ENCODE results near the gene DDIT4L. TPM values are rescaled to one million over a fixed set of nuclear protein-coding genes. Genes with fewer than 3 reads are reported as not detected.
"Not testable (repeated sequence)": the region's sequence is repeated elsewhere in the genome, so short reads cannot be mapped to it uniquely, and the experiment has no call there.

DDIT4L gene
- total RNA-seq, 1 experiment from 2014 or later: 7.0 TPM

DNA sequence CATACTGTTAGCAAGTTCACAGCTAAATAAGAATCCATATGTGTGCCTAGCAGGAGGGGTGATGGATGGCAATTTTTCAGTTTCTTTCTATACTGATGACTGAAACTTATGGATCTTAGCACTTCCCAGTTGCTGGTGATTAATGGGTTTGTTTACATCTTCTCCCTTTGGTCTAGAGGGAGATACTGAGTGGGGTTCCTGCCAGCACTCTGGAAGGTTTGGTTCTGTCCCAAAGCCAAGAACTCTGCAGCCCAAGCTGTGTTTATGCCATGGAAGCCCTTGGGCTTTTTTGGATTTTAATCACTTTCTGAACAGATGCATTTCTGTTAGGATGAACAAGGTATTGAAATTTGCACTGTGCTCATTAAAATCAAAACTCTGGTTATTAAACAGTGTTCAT is 43.5 kb downstream of the DDIT4L start:
- Histone ChIP-seq H3K79me2 (ENCODE audit: insufficient read depth, low read length) (no peaks in the 10 kb centered on the region), H3K4me1 (ENCODE audit: control insufficient read depth in 1 of 2, insufficient read depth in 2 of 2, low read length in 2 of 2) (no peaks in the 10 kb centered on the region), H3K9me3 (ENCODE audit: control insufficient read depth in 1 of 2, insufficient read depth in 1 of 2, low read depth in 1 of 2, low read length in 2 of 2) (no peaks in the 10 kb centered on the region), H3K9me2 (ENCODE audit: insufficient read depth) (no peaks in the 10 kb centered on the region), H3K4me3 (replicated peaks in 1 of 2; ENCODE audit: low read depth in 1 of 2, low read length in 2 of 2) (no peak overlapping the region), H2AFZ (ENCODE audit: low read depth, low read length, poor library complexity, severe bottlenecking) (no peak overlapping the region), H3K27me3 (ENCODE audit: insufficient read depth, low read length) (no peaks in the 10 kb centered on the region), H3K27ac (ENCODE audit: low read depth, low read length) (no peak overlapping the region), H4K20me1 (ENCODE audit: insufficient read depth) (no peaks in the 10 kb centered on the region), H3K4me2 (ENCODE audit: low read length) (no peak overlapping the region), H3K36me3 (ENCODE audit: control insufficient read depth in 1 of 2, insufficient read depth in 2 of 2, low read length in 2 of 2) (no peaks in the 10 kb centered on the region), H3K9ac (ENCODE audit: low read length) (no peak overlapping the region)
- ChIA-PET CTCF (no interaction called here), POLR2A (no interaction called here), RAD21 (ENCODE audit: low non-redundant PET in 1 of 2, low total read pairs in 2 of 2, uncharacterized antibody in 2 of 2, unreplicated experiment in 2 of 2) (no interaction called here)
- DNase-seq (ENCODE audit: low read depth, low spot score) (no peak), ATAC-seq (no peak)
- BruUV-seq (replicated peaks): no TSS peak
- intact Hi-C loops (cut with micrococcal nuclease): no loop called here
- TF ChIP-seq REST (IDR thresholded peaks at IDR 0.05; ENCODE audit: low read depth): no peak
- TF ChIP-seq, protein P1, sequence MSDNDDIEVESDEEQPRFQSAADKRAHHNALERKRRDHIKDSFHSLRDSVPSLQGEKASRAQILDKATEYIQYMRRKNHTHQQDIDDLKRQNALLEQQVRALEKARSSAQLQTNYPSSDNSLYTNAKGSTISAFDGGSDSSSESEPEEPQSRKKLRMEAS (IDR thresholded peaks at IDR 0.05): no peak
- TF ChIP-seq POLR2A (IDR thresholded peaks at IDR 0.05; ENCODE audit: borderline replicate concordance, extremely low read depth, insufficient read depth, insufficient read length): no peak
- no peak for TF ChIP-seq CEBPB (IDR thresholded peaks at IDR 0.05; ENCODE audit: low read depth)
- no peak for TF ChIP-seq CTCF (IDR thresholded peaks at IDR 0.05 in 2 of 3, conservative IDR thresholded peaks at IDR 0.05 in 1 of 3; ENCODE audit: borderline replicate concordance in 1 of 3, insufficient read depth in 1 of 3, low read depth in 2 of 3, low read length in 2 of 3)
- TF ChIP-seq EGR1 (IDR thresholded peaks at IDR 0.05; ENCODE audit: low read depth): no peak
- no peak for TF ChIP-seq RAD21 (IDR thresholded peaks at IDR 0.05; ENCODE audit: low read depth)
- TF ChIP-seq YY1 (IDR thresholded peaks at IDR 0.05; ENCODE audit: extremely low read depth, insufficient replicate concordance, low read depth, low read length): no peak
- TF ChIP-seq, protein P2, sequence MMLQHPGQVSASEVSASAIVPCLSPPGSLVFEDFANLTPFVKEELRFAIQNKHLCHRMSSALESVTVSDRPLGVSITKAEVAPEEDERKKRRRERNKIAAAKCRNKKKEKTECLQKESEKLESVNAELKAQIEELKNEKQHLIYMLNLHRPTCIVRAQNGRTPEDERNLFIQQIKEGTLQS (IDR thresholded peaks at IDR 0.05): no peak
- no peak for TF ChIP-seq SIN3A (IDR thresholded peaks at IDR 0.05; ENCODE audit: low read depth)
- TF ChIP-seq SRF (IDR thresholded peaks at IDR 0.05; ENCODE audit: low read depth): no peak
- TF ChIP-seq EZH2phosphoT487 (IDR thresholded peaks at IDR 0.05; ENCODE audit: borderline replicate concordance): no peak
- TF ChIP-seq ZFX (IDR thresholded peaks at IDR 0.05): no peak

DNA sequence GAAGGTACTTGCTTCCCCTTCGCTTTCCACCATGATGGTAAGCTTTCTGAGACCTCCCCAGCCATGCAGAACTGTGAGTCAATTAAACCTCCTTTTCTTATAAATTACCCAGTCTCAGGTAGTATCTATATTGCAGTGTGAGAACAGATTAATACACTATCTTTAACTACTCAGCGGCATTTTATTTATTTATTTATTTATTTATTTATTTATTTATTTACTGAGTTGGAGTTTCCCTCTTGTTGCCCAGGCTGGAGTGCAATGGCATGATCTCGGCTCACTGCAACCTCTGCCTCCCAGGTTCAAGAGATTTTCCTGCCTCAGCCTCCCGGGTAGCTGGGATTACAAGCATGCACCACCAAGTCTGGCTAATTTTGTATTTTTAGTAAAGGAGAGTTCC is 52.9 kb downstream of the DDIT4L start:
- POLR2A ChIA-PET; H3K9me3 ChIP-seq (ENCODE audit: control insufficient read depth in 1 of 2, insufficient read depth in 1 of 2, low read depth in 1 of 2, low read length in 2 of 2); intact Hi-C loops (cut with micrococcal nuclease); H3K9ac ChIP-seq (ENCODE audit: low read length); H3K4me2 ChIP-seq (ENCODE audit: low read length); H4K20me1 ChIP-seq (ENCODE audit: insufficient read depth); RAD21 ChIA-PET (ENCODE audit: low non-redundant PET in 1 of 2, low total read pairs in 2 of 2, uncharacterized antibody in 2 of 2, unreplicated experiment in 2 of 2); BruUV-seq (replicated peaks); H2AFZ ChIP-seq (ENCODE audit: low read depth, low read length, poor library complexity, severe bottlenecking); H3K9me2 ChIP-seq (ENCODE audit: insufficient read depth); ATAC-seq; H3K4me1 ChIP-seq (ENCODE audit: control insufficient read depth in 1 of 2, insufficient read depth in 2 of 2, low read length in 2 of 2); H3K27me3 ChIP-seq (ENCODE audit: insufficient read depth, low read length); DNase-seq (ENCODE audit: low read depth, low spot score); H3K79me2 ChIP-seq (ENCODE audit: insufficient read depth, low read length); H3K36me3 ChIP-seq (ENCODE audit: control insufficient read depth in 1 of 2, insufficient read depth in 2 of 2, low read length in 2 of 2); CTCF ChIA-PET; H3K4me3 ChIP-seq (replicated peaks in 1 of 2; ENCODE audit: low read depth in 1 of 2, low read length in 2 of 2); H3K27ac ChIP-seq (ENCODE audit: low read depth, low read length): not testable (repeated sequence)
